Esophagus squamous epithelium (tissue), 4 donors: ENCODE measurements around the gene ADK.

ENCODE experiments used
- POLR2A ChIP-seq, 4 donors: fragments of 450-650 bp; IDR thresholded peaks; one replicate each; pipeline ENCODE4 v1.6.1; 2017; ENCODE audit warnings: antibody characterized with exemption in 4 of 4, mild to moderate bottlenecking in 4 of 4, moderate library complexity in 3 of 4
- TF ChIP-seq, protein P1 (sequence below), 6 experiments: fragments of 450-650 bp in 4 of 6; fragments of 200-600 bp in 2 of 6; sonication (generic) in 2 of 6; IDR thresholded peaks; one replicate each; pipeline ENCODE4 v1.5.1; 2016 to 2019; ENCODE audit warnings: antibody characterized with exemption in 6 of 6, mild to moderate bottlenecking in 4 of 6, moderate library complexity in 4 of 6

DNA sequence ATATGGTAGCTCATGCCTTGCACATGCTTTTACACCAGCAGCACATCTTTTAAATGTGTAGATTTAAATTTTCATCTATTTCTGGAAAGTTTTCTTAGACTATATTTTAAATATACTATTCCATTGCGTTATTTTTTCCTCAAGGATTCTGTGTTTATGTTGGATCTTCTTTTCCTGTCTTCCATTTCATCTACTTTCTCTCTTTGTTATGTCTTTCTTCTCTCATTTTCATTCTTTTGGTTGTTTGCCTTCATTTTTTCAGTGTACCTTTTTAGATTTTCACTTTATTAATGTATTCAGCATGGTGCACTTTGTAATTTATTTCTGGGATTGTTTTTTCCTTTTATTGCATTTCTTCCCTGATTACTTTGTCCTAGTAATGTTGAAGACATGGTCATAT lies 329.8 kb downstream of the ADK start:
- TF ChIP-seq, protein P1, sequence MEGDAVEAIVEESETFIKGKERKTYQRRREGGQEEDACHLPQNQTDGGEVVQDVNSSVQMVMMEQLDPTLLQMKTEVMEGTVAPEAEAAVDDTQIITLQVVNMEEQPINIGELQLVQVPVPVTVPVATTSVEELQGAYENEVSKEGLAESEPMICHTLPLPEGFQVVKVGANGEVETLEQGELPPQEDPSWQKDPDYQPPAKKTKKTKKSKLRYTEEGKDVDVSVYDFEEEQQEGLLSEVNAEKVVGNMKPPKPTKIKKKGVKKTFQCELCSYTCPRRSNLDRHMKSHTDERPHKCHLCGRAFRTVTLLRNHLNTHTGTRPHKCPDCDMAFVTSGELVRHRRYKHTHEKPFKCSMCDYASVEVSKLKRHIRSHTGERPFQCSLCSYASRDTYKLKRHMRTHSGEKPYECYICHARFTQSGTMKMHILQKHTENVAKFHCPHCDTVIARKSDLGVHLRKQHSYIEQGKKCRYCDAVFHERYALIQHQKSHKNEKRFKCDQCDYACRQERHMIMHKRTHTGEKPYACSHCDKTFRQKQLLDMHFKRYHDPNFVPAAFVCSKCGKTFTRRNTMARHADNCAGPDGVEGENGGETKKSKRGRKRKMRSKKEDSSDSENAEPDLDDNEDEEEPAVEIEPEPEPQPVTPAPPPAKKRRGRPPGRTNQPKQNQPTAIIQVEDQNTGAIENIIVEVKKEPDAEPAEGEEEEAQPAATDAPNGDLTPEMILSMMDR (IDR thresholded peaks at IDR 0.05) = no peak
- TF ChIP-seq POLR2A (IDR thresholded peaks at IDR 0.05) = no peak
